GM18909 (cell line): Measurements from ENCODE around the gene PTPRD.
"Not testable (repeated sequence)": the region's sequence is repeated elsewhere in the genome, so short reads cannot be mapped to it uniquely, and the experiment has no call there.

ENCODE experiments used
- ATAC-seq: cut with Tn5 transposase; IDR thresholded peaks from one replicate; pipeline ENCODE4 v1.9.1; 2021; ENCODE audit warnings: mild to moderate bottlenecking; ENCODE audit not compliant: unreplicated experiment, poor library complexity

The PTPRD gene

GRCh38 chr9:9002826-9003583, 1609.8 kb downstream of the PTPRD start:
- no peak for ATAC-seq

GRCh38 chr9:8980496-8981013, 1632.2 kb downstream of the PTPRD start:
- ATAC-seq, result no peak

- ATAC-seq, result no peak
Measured at GRCh38 chr9:8978334-8978733, 1634.5 kb downstream of the PTPRD start.

- ATAC-seq, result not testable (repeated sequence)
Measured at GRCh38 chr9:8968350-8968749, 1644.5 kb downstream of the PTPRD start.

DNA sequence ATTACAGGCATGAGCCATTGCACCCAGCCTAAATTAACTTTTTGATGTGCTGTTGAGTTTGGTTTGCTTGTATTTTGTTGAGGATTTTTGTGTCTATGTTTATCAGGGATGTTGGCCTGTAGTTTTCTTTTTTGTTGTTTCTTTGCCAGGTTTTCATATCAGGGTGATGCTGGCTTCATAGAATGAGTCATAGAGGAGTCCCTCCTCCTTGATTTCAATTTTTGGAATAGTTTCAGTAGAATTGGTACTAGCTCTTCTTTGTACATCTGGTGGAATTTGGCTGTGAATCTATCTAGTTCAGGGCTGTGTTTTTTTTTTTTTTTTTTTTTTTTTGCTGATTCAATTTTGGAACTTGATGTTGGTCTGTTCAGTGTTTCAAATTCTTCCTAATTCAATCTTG, 1648.9 kb downstream of the PTPRD start:
- ATAC-seq, result no peak

GRCh38 chr9:8962084-8962483, 1650.7 kb downstream of the PTPRD start:
- ATAC-seq, result no peak

DNA sequence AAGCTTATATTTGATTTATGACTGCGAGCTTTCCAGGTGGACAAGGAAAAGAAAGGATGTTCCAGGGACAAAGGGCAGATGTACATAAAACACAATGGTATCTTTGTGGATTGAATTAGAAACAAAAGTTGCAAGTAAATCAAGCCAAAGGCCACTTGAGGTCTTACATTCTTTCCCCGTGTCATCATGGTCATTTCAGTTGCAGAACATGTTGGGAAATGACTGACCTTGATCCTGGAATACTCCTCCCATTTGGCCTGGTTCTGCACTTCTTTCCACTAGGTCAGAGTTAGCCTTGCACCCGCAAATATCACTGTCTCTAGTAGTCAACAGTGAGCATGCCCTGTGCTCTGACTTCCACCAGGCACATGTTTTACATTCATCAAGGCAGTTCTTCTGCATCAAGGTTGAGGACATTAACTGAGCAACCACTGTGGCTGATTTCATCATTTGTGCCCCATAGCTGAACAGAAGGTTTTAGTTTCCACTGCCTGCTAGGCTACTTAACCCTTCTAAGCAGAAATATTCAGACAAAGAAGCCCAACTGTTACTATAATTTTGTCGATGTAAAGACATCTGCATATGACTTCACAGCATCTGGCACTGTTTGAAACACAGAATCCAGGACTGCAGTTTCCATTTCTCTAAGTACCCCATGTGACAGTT, 1651.5 kb downstream of the PTPRD start:
- ATAC-seq, result no peak

DNA sequence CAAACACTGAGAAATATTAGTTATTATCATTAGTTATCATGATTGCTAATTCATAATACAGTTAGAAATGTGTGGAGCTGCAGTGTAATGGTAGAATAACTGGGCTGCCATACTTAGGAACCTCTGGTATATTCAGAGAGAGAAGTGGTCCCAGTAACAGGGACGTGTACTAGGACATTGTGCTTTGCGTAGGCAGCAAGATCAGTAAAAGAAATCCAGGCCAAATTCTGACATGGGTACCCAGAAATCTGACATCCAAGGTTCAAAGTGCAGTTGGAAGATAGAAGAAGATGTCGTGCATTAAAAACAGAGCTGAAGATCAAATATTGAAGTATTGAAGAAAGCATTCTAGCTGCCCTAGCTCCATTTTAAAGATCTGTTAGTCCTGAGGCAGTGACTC, 1652.5 kb downstream of the PTPRD start:
- no peak for ATAC-seq

- ATAC-seq, result no peak
Measured at GRCh38 chr9:8958358-8958757, 1654.4 kb downstream of the PTPRD start.

DNA sequence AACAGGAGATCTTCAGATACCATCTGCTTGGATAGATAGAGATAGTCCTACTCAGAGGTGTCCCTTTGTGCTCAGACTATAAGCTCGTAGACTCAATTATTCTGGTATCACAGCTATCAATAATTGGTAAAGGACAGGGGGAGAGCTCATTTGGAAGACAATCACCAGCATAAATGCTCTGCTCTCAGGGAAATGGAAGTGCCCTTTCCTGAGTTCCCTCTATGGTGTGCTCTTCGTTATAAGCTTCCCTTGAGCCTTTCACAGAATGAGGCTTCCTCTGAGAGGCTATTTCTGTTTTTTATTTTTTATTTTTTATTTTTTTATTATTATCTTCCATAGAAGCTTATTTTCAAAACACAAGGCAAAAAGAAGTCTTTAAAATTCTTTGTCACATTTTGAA, 1657.5 kb downstream of the PTPRD start:
- ATAC-seq, result no peak

- no peak for ATAC-seq
Measured at GRCh38 chr9:8946461-8946860, 1666.3 kb downstream of the PTPRD start.

GRCh38 chr9:8943392-8943791, 1669.4 kb downstream of the PTPRD start:
- ATAC-seq, result no peak

- no peak for ATAC-seq
Measured at GRCh38 chr9:8940650-8941049, 1672.2 kb downstream of the PTPRD start.

GRCh38 chr9:8926461-8926860, 1686.3 kb downstream of the PTPRD start:
- no peak for ATAC-seq

DNA sequence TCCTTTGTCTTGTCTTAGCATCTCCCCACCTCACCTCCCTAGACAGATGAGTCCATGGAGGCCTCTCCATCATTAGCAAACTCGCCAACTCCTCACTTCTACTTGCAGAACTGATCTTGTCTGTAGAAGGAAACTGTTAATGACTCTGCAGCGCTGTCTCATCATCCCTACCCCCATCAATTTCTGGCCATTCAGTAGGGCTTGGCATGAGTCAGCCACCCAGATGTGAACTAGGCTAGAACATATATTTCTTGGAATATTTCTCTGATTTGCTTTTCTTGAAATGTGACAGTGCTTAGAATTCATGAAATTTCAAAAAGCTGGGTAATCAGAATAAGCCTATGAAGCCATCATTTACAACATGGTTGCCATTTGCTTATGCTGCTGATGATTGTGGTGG, 1688.2 kb downstream of the PTPRD start:
- no peak for ATAC-seq

DNA sequence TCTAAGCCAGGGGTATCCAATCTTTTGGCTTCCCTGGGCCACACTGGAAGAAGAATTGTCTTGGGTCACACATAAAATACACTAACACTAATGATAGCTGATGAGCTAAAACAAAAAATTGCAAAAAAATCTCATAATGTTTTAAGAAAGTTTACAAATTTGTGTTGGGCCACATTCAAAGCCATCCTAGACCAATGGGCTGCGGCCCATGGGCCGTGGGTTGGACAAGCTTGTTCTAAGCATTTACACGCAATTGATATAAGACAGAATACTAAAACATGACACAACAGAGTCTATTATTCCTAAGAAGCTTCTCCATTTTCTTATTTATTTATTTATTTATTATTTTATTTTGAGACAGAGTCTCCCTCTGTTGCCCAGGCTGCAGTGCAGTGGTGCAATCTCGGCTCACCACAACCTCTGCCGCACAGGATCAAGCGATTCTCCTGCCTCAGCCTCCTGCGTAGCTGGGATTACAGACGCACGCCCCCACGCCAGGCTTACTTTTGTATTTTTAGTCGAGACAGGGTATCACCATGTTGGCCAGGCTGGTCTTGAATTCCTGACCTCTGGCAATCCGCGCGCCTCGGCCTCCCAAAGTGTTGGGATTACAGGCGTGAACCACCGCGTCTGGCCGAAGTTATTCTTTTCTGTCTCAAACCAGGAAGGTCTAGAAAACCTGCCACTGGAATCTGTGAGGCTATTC, 1692.2 kb downstream of the PTPRD start:
- ATAC-seq, result not testable (repeated sequence)

DNA sequence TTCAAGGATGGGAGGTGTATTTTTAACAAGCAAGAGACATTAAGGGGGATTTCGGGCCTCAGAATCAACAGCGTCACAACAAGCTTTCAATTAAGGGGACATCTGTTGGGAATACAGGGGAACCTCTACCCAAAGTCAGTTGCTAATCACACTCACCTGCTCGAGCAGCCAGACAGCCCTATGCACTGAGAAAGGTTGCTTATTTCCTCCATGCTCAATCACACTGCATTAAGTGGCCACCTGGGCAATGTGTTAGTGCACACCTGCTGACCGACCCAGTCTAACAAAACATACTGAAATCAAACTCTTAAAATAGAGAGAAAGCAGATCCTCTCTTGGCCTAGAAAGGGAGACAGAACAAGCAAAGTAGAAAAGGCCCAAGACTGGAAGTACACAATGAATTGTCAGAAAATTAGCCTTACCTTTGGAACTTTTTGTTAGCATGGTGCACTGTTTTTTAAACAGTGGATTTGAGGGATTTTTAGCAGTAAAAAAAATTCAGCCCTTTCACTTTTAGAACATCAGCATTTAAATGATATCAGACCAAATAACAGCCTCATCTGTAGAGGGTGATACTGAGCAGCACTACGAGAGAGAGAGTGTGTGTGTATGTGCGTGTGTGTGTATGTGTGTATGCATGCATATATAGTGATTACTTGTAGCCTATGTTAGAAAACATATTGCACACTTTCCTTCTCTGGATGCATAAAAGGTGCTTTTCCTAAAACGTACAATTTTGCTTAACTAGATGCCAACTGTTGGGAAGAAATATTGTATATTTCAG, 1694.7 kb downstream of the PTPRD start:
- no peak for ATAC-seq

- ATAC-seq, result no peak
Measured at GRCh38 chr9:8916771-8917170, 1696.0 kb downstream of the PTPRD start.

DNA sequence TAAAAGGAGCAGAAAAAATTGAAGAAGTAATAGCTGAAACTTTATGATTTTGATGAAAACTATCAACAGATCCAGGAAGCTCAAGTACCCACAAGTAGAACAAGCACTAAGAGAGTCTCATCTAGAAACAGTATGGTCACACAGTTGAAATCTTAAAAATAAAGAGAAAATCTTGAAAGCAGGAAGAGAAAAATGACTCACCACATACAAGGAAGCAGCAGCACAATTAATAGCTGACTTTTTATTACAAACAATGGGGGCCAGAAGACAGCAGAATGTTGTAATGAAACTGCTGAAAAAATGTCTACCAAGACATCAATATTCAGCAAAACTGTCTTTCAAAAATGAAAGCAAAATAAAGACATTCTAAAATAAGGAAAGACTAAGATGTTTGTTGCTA, 1704.9 kb downstream of the PTPRD start:
- ATAC-seq, result no peak

GRCh38 chr9:8905731-8906130, 1707.1 kb downstream of the PTPRD start:
- no peak for ATAC-seq
